ENCODE results near the gene TCHH.

TCHH gene

GRCh38 chr1:152071123-152071522 is 44.1 kb downstream of the TCHH start:
- no peak overlapping the region for H3K4me3 ChIP-seq (ENCODE audit: low read depth in 1 of 2, low read length in 2 of 2)
- H3K9ac ChIP-seq (ENCODE audit: low read depth in 1 of 2, low read length in 2 of 2) = no peak overlapping the region
- H3K27me3 ChIP-seq (ENCODE audit: control insufficient read depth in 1 of 2, insufficient read depth in 2 of 2, low read length in 2 of 2) = peaks cover 6 to 23% of the 10 kb centered on the region in 2 donors
- H3K4me1 ChIP-seq (ENCODE audit: control insufficient read depth in 1 of 2, insufficient read depth in 2 of 2, low read length in 2 of 2) = no peaks in the 10 kb centered on the region
- H3K36me3 ChIP-seq (ENCODE audit: control insufficient read depth in 1 of 2, insufficient read depth in 2 of 2, low read length in 2 of 2) = no peaks in the 10 kb centered on the region
- H3K9me3 ChIP-seq (ENCODE audit: control insufficient read depth in 1 of 2, low read length in 2 of 2) = no peaks in the 10 kb centered on the region
- no peak overlapping the region for H3K27ac ChIP-seq (ENCODE audit: low read depth, low read length)

GRCh38 chr1:152067929-152068328 is 47.3 kb downstream of the TCHH start:
- Histone ChIP-seq H3K4me1 (ENCODE audit: control insufficient read depth in 1 of 2, insufficient read depth in 2 of 2, low read length in 2 of 2) (no peaks in the 10 kb centered on the region), H3K9me3 (ENCODE audit: control insufficient read depth in 1 of 2, low read length in 2 of 2) (no peaks in the 10 kb centered on the region), H3K27me3 (ENCODE audit: control insufficient read depth in 1 of 2, insufficient read depth in 2 of 2, low read length in 2 of 2) (peaks cover 2 to 14% of the 10 kb centered on the region in 2 donors), H3K9ac (ENCODE audit: low read depth in 1 of 2, low read length in 2 of 2) (no peak overlapping the region), H3K4me3 (ENCODE audit: low read depth in 1 of 2, low read length in 2 of 2) (no peak overlapping the region), H3K36me3 (ENCODE audit: control insufficient read depth in 1 of 2, insufficient read depth in 2 of 2, low read length in 2 of 2) (no peaks in the 10 kb centered on the region), H3K27ac (ENCODE audit: low read depth, low read length) (no peak overlapping the region)

- no peak overlapping the region for H3K27ac ChIP-seq (ENCODE audit: low read depth, low read length)
- H3K9ac ChIP-seq (ENCODE audit: low read depth in 1 of 2, low read length in 2 of 2) = no peak overlapping the region
- H3K36me3 ChIP-seq (ENCODE audit: control insufficient read depth in 1 of 2, insufficient read depth in 2 of 2, low read length in 2 of 2) = no peaks in the 10 kb centered on the region
- H3K9me3 ChIP-seq (ENCODE audit: control insufficient read depth in 1 of 2, low read length in 2 of 2) = no peaks in the 10 kb centered on the region
- H3K4me3 ChIP-seq (ENCODE audit: low read depth in 1 of 2, low read length in 2 of 2) = no peak overlapping the region
- H3K27me3 ChIP-seq (ENCODE audit: control insufficient read depth in 1 of 2, insufficient read depth in 2 of 2, low read length in 2 of 2) = peaks cover 0 to 14% of the 10 kb centered on the region in 2 donors
- H3K4me1 ChIP-seq (ENCODE audit: control insufficient read depth in 1 of 2, insufficient read depth in 2 of 2, low read length in 2 of 2) = no peaks in the 10 kb centered on the region
Measured at GRCh38 chr1:152067150-152067549, 48.1 kb downstream of the TCHH start.

GRCh38 chr1:152061952-152062351 is 53.3 kb downstream of the TCHH start:
- no peaks in the 10 kb centered on the region for H3K4me1 ChIP-seq (ENCODE audit: control insufficient read depth in 1 of 2, insufficient read depth in 2 of 2, low read length in 2 of 2)
- H3K27me3 ChIP-seq (ENCODE audit: control insufficient read depth in 1 of 2, insufficient read depth in 2 of 2, low read length in 2 of 2) = peaks cover 0 to 14% of the 10 kb centered on the region in 2 donors

More at GRCh38 chr1:152061952-152062351, 53.3 kb downstream of the TCHH start:
- Histone ChIP-seq H3K9ac (ENCODE audit: low read depth in 1 of 2, low read length in 2 of 2) (no peak overlapping the region), H3K9me3 (ENCODE audit: control insufficient read depth in 1 of 2, low read length in 2 of 2) (no peaks in the 10 kb centered on the region), H3K36me3 (ENCODE audit: control insufficient read depth in 1 of 2, insufficient read depth in 2 of 2, low read length in 2 of 2) (no peaks in the 10 kb centered on the region), H3K27ac (ENCODE audit: low read depth, low read length) (no peak overlapping the region), H3K4me3 (ENCODE audit: low read depth in 1 of 2, low read length in 2 of 2) (no peak overlapping the region)
